KMS-11 (cell line): ENCODE data around the gene IQGAP1.
"Not testable (repeated sequence)": the region's sequence is repeated elsewhere in the genome, so short reads cannot be mapped to it uniquely, and the experiment has no call there.

Experiments
- H2AFZ ChIP-seq: fragments of 200-600 bp; sonication (generic); 2 replicates; pipeline ENCODE4 v1.6.1; 2016; ENCODE audit warnings: antibody characterized with exemption, mixed run types, low read depth
- H3K27ac ChIP-seq: fragments of 200-600 bp; sonication (generic); 2 replicates; pipeline ENCODE4 v1.6.1; 2016; ENCODE audit warnings: mild to moderate bottlenecking, mixed run types
- H3K27me3 ChIP-seq: fragments of 200-600 bp; sonication (generic); 2 replicates; pipeline ENCODE4 v1.6.1; 2017; ENCODE audit warnings: mild to moderate bottlenecking, low read depth, mixed run types, moderate library complexity; ENCODE audit not compliant: insufficient read depth
- H3K36me3 ChIP-seq: fragments of 200-600 bp; sonication (generic); 2 replicates; pipeline ENCODE4 v1.6.1; 2017; ENCODE audit warnings: mild to moderate bottlenecking, mixed run types; ENCODE audit not compliant: insufficient read depth
- H3K4me1 ChIP-seq: fragments of 200-600 bp; sonication (generic); 2 replicates; pipeline ENCODE4 v1.6.1; 2016; ENCODE audit warnings: mild to moderate bottlenecking, low read depth, mixed run types; ENCODE audit not compliant: poor library complexity, severe bottlenecking
- H3K4me2 ChIP-seq: fragments of 200-600 bp; sonication (generic); 2 replicates; pipeline ENCODE4 v1.7.0; 2016; ENCODE audit warnings: mild to moderate bottlenecking, mixed run types
- H3K4me3 ChIP-seq: fragments of 200-600 bp; sonication (generic); IDR thresholded peaks from 2 replicates; pipeline ENCODE4 v1.6.1; 2017; ENCODE audit warnings: low read depth, low read length, mixed read lengths; ENCODE audit not compliant: insufficient read depth
- H3K79me2 ChIP-seq: fragments of 200-600 bp; sonication (generic); 2 replicates; pipeline ENCODE4 v1.6.1; 2016; ENCODE audit warnings: low read depth, mixed run types; ENCODE audit not compliant: insufficient read depth
- H3K9ac ChIP-seq: fragments of 200-600 bp; sonication (generic); 2 replicates; pipeline ENCODE4 v1.6.1; 2016; ENCODE audit warnings: mild to moderate bottlenecking, mixed run types
- H4K20me1 ChIP-seq: fragments of 200-600 bp; sonication (generic); 2 replicates; pipeline ENCODE4 v1.6.1; 2016; ENCODE audit warnings: mild to moderate bottlenecking, mixed run types; ENCODE audit not compliant: insufficient read depth
- TF ChIP-seq, protein P1 (sequence below): fragments of 200-600 bp; sonication (generic); conservative IDR thresholded peaks from 2 replicates; pipeline ENCODE4 v1.6.1; 2017; ENCODE audit warnings: low read depth, mild to moderate bottlenecking, antibody characterized with exemption, low read length, moderate library complexity, mixed read lengths

The IQGAP1 gene

DNA sequence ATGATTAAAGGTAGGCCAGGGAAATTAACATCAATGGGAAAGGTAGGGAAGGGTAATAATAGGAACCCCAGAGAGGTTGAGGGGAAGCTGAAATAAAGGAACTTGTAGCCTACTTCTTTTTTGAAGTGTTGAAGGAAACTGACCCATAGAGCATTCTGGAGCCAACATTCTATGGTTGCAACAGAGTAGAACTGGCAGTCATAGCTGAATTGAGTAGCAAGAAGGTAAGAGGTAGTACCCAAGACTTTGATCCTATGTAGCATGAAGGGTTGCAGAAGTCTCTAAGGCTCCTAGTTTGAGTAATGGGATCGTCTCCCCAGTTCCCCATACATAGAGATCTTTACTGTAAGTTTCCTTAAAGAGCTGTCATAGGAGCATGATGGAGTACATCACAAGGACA lies 43.4 kb upstream of the IQGAP1 start:
- Histone ChIP-seq H3K27me3 (no peaks in the 10 kb centered on the region), H3K4me2 (no peak overlapping the region), H3K4me1 (no peaks in the 10 kb centered on the region), H2AFZ (no peak overlapping the region), H3K9ac (no peak overlapping the region), H4K20me1 (no peaks in the 10 kb centered on the region), H3K4me3 (no peak overlapping the region), H3K27ac (no peak overlapping the region), H3K36me3 (no peaks in the 10 kb centered on the region), H3K79me2 (no peaks in the 10 kb centered on the region)
- TF ChIP-seq, protein P1, sequence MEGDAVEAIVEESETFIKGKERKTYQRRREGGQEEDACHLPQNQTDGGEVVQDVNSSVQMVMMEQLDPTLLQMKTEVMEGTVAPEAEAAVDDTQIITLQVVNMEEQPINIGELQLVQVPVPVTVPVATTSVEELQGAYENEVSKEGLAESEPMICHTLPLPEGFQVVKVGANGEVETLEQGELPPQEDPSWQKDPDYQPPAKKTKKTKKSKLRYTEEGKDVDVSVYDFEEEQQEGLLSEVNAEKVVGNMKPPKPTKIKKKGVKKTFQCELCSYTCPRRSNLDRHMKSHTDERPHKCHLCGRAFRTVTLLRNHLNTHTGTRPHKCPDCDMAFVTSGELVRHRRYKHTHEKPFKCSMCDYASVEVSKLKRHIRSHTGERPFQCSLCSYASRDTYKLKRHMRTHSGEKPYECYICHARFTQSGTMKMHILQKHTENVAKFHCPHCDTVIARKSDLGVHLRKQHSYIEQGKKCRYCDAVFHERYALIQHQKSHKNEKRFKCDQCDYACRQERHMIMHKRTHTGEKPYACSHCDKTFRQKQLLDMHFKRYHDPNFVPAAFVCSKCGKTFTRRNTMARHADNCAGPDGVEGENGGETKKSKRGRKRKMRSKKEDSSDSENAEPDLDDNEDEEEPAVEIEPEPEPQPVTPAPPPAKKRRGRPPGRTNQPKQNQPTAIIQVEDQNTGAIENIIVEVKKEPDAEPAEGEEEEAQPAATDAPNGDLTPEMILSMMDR, result no peak

DNA sequence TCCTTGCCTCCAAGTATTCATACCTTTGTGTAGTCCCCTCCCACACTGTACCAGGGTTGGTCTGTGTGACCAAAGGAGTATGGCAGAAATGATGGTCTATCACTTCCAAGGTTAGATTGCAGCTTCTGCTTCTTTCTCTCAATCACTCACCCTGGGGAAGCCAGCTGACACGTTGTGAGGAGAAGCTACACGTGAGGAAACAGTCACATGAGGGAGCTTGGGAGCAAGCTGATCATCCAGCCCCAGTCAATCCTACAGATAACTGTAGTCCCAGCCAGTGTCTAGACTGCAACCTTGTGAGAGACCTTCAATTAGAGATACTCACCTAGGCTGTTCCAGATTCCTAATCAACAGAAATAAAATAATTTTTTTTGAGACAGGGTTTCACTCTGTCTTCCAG lies 42.2 kb upstream of the IQGAP1 start:
- Histone ChIP-seq H3K4me2 (no peak overlapping the region), H3K9ac (no peak overlapping the region), H3K79me2 (no peaks in the 10 kb centered on the region), H4K20me1 (no peaks in the 10 kb centered on the region), H3K27ac (no peak overlapping the region), H3K36me3 (no peaks in the 10 kb centered on the region), H3K4me3 (no peak overlapping the region), H2AFZ (no peak overlapping the region), H3K4me1 (no peaks in the 10 kb centered on the region), H3K27me3 (no peaks in the 10 kb centered on the region)
- TF ChIP-seq, protein P1, result no peak

DNA sequence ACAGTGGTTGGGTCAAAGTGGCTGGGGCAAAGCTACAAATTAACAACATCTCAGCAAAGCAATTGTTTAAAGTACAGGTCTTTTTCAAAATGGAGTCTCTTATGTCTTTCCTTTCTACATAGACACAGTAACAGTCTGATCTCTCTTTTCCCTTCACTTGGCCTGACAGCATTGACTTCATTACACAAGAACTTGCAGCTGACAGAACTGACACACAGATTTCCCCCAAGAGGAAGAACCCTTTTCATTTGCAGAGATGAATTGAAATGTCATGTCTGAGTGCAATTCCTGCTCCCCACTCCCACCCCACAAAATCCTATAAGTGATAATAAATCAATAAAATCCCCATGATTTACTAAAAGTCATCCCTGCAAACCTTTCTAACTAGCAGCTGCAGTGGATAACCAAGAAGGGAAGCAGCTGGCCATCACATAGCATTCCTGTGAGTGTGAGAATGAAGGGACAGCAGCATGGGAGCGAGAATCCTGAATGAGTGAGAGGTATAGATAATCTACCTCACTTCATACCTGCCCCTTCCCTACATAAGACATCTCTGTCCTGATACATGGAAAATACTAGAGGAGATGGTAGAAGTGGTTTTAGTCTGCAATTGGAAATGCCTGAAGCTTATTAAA lies 40.5 kb upstream of the IQGAP1 start:
- not testable (repeated sequence) for H3K27me3 ChIP-seq, H3K27ac ChIP-seq, H3K79me2 ChIP-seq, H3K4me3 ChIP-seq, H3K4me1 ChIP-seq, H3K4me2 ChIP-seq, H4K20me1 ChIP-seq, H3K36me3 ChIP-seq, H2AFZ ChIP-seq, H3K9ac ChIP-seq

DNA sequence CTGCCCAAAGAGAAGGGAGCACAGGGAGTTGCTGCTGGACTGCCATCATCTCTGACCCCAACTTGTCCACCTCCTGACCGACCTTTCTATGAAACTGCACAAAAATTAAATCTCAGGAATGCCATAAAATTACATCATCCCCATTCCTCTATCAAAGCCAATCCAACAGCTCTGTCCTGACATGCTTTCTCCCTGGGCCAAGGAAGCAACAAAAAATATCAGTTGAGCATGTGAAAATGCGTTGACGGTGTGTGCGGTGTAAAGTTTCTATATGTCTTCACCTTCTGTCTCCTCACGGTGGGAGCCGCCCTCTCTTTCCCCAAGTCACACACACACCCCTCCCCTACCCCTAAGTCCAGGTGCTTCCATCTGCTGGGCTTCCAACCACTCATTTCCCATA lies 39.6 kb upstream of the IQGAP1 start:
- Histone ChIP-seq H3K9ac (no peak overlapping the region), H3K27me3 (no peaks in the 10 kb centered on the region), H3K36me3 (no peaks in the 10 kb centered on the region), H4K20me1 (no peaks in the 10 kb centered on the region), H3K79me2 (no peaks in the 10 kb centered on the region), H2AFZ (no peak overlapping the region), H3K27ac (no peak overlapping the region), H3K4me2 (no peak overlapping the region), H3K4me3 (no peak overlapping the region), H3K4me1 (peaks cover 5% of the 10 kb centered on the region)
- TF ChIP-seq, protein P1, result no peak

DNA sequence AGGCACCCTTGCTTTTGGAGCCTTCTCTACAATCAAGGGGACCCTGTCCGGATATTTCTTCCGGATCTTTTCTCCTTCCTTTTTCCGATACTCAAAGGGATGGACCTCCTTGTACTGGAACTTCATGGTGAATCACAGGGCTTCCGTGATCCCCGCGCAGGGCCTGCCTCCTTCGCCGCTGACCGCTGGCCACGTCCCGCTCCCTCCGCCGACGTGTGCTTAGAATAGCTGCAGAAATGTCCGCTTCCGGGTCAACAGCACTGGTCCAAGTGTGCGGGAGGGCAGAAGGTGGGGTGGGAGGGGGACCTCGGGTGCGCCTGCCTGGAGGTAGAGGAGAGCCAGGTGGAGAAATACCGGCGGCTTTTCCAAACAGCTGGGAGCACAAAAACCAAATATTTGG lies 39.0 kb upstream of the IQGAP1 start:
- TF ChIP-seq, protein P1, result no peak
- Histone ChIP-seq H3K79me2 (no peaks in the 10 kb centered on the region), H3K27me3 (no peaks in the 10 kb centered on the region), H3K27ac (no peak overlapping the region), H3K36me3 (no peaks in the 10 kb centered on the region), H3K4me3 (no peak overlapping the region), H3K4me1 (peaks cover 5% of the 10 kb centered on the region), H3K4me2 (no peak overlapping the region), H4K20me1 (no peaks in the 10 kb centered on the region), H3K9ac (no peak overlapping the region), H2AFZ (no peak overlapping the region)
